Right atrium auricular region (tissue), 2 donors: ENCODE data around the gene GATA6. TPM values are rescaled to one million over a fixed set of nuclear protein-coding genes. Genes with fewer than 3 reads are reported as not detected.

Experiments
- DNase-seq: peaks from one replicate; pipeline ENCODE4 v3.0.0-alpha.2; 2019; ENCODE audit warnings: low spot score
- H3K27ac ChIP-seq, 2 donors: fragments of 200-600 bp; sonication (generic); 1 replicate in 1 of 2; 2 replicates in 1 of 2; pipeline ENCODE4 v1.5.1; 2016 to 2019
- H3K27me3 ChIP-seq, 2 donors: fragments of 200-600 bp; sonication (generic); one replicate each; pipeline versions ENCODE4 v1.5.1 to v1.6.0; 2017 to 2019
- H3K36me3 ChIP-seq: fragments of 200-600 bp; sonication (generic); one replicate; pipeline ENCODE4 v1.5.1; 2016
- H3K4me1 ChIP-seq, 2 donors: fragments of 200-600 bp; sonication (generic); one replicate each; pipeline versions ENCODE4 v1.5.1 to v1.6.0; 2017 to 2019
- H3K4me3 ChIP-seq, 2 donors: fragments of 200-600 bp; sonication (generic); 1 replicate in 1 of 2; 2 replicates in 1 of 2; pipeline ENCODE4 v1.5.1; 2017 to 2019; ENCODE audit warnings: mild to moderate bottlenecking in 1 of 2, moderate library complexity in 1 of 2
- H3K9me3 ChIP-seq, 2 donors: fragments of 200-600 bp; sonication (generic); one replicate each; pipeline ENCODE4 v1.5.1; 2019
- CTCF ChIP-seq, 2 donors: fragments of 200-600 bp; sonication (generic); IDR thresholded peaks; one replicate each; pipeline ENCODE4 v1.5.1; 2019; ENCODE audit warnings: antibody characterized with exemption in 2 of 2
- total RNA-seq, 2 donors: library from RNA; depleted of rRNA; stranded (reverse); fragments of >200 nt; gene quantifications; one replicate each; pipeline ENCODE4 v1.1.0, GENCODE V29; 2016

Gene GATA6
- 10 to 100 TPM; 88.7 to 95.5 TPM for total RNA-seq

GRCh38 chr18:22169011-22169888 is at the start of gene GATA6:
TSS of gene GATA6 (plus strand) at chr18:22169589. CDS start at chr18:22171145, 1,556 bp downstream.
- peak; percentile 97 for DNase-seq
- peak in 1 of 2 donors; percentile 64 for TF ChIP-seq CTCF (IDR thresholded peaks at IDR 0.05)
- Histone ChIP-seq H3K9me3 (no peaks in the 10 kb centered on the region), H3K27ac (peak within 1 kb of the TSS; percentile 99 to 100), H3K4me1 (peaks cover 0 to 28% of the 10 kb centered on the region in 2 donors), H3K36me3 (peaks cover 30% of the 10 kb centered on the region), H3K27me3 (no peaks in the 10 kb centered on the region), H3K4me3 (peak within 1 kb of the TSS; percentile 87 to 95)

- DNase-seq: no peak
These were observed 44.4 kb upstream of the GATA6 start for GRCh38 chr18:22124970-22125369.

GRCh38 chr18:22128954-22129353 is 40.4 kb upstream of the GATA6 start:
- DNase-seq: no peak
- Histone ChIP-seq H3K4me1 (no peaks in the 10 kb centered on the region), H3K4me3 (no peak overlapping the region), H3K27ac (no peak overlapping the region), H3K36me3 (no peaks in the 10 kb centered on the region), H3K27me3 (no peaks in the 10 kb centered on the region), H3K9me3 (no peaks in the 10 kb centered on the region)
- TF ChIP-seq CTCF (IDR thresholded peaks at IDR 0.05): no peak

More at GRCh38 chr18:22124970-22125369, 44.4 kb upstream of the GATA6 start:
- no peaks in the 10 kb centered on the region for H3K27me3 ChIP-seq
- no peaks in the 10 kb centered on the region for H3K4me1 ChIP-seq
- H3K4me3 ChIP-seq: no peak overlapping the region
- H3K36me3 ChIP-seq: no peaks in the 10 kb centered on the region
- no peak for TF ChIP-seq CTCF (IDR thresholded peaks at IDR 0.05)
- H3K27ac ChIP-seq: no peak overlapping the region
- no peaks in the 10 kb centered on the region for H3K9me3 ChIP-seq

- Histone ChIP-seq H3K4me1 (no peaks in the 10 kb centered on the region), H3K27ac (no peak overlapping the region), H3K9me3 (no peaks in the 10 kb centered on the region), H3K4me3 (no peak overlapping the region), H3K36me3 (no peaks in the 10 kb centered on the region), H3K27me3 (no peaks in the 10 kb centered on the region)
- TF ChIP-seq CTCF (IDR thresholded peaks at IDR 0.05): no peak
- DNase-seq: no peak
These were observed 39.6 kb upstream of the GATA6 start for GRCh38 chr18:22129778-22130177.

- DNase-seq: no peak
- Histone ChIP-seq H3K36me3 (no peaks in the 10 kb centered on the region), H3K9me3 (no peaks in the 10 kb centered on the region), H3K27me3 (no peaks in the 10 kb centered on the region), H3K27ac (no peak overlapping the region), H3K4me1 (no peaks in the 10 kb centered on the region), H3K4me3 (no peak overlapping the region)
- no peak for TF ChIP-seq CTCF (IDR thresholded peaks at IDR 0.05)
These were observed 37.1 kb upstream of the GATA6 start for GRCh38 chr18:22132258-22132657.
